Measurements from ENCODE around the gene C1orf159. TPM values are rescaled to one million over a fixed set of nuclear protein-coding genes. Genes with fewer than 3 reads are reported as not detected.

Gene C1orf159
- 2.1 TPM for total RNA-seq

DNA sequence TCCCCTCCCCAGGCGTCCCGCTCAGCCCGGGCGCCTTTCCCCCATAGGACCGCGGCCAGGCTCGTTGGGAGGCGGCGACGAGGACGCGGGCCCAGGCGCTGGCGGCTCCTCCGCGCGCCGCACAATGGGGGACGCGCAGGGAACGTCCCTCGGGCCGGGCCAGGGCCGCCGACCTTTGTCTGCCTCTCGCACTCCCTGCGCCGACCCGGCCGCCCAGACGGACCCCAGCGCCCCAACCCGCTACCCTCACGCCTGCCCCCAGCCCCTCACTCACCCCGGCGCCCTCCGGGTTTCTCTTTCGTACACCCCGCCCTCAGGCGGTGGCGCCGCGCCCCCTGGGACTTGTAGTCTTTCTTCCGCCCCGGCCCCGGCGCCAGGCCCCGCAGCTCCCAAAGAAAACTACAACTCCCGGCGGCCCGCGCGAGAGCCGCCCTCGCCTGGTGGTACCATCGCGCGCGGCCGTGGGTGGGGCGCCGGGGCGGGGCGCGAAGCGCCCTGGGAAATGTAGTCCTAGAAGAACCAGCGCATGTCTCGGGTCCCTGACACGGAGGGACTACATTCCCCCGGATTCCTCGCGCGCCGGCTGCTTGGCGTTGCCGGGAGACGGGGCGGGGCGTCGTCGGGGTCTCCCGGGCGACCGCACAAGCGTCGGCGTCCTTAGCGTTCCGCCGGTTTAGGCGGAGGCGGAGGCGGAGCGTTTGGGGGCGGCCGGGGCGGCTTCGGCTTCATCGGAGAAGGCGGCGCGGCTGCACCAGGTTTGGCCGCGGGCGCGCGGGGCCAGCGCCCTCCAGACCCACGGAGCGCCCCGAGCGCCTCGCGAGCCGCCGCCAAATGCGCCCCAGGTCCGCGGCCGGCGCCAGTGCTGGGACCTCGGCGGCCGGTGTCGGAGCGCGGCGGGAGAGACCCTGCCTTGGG lies at the start of gene C1orf159:
TSS of gene C1orf159 (minus strand) at position 304 of the 915 bp plus-strand sequence. CDS start 24,546 bp downstream, outside the sequence.
- H3K27me3 ChIP-seq (ENCODE audit: control insufficient read depth in 3 of 3, insufficient read depth in 3 of 3, low read length in 3 of 3) = peaks cover 17 to 20% (median 18%) of the 10 kb centered on the region in 3 donors
- H3K4me3 ChIP-seq (ENCODE audit: low read length in 3 of 3) = peak within 1 kb of the TSS; percentile 43 to 76 (median 73)
- peaks cover 0 to 5% (median 4%) of the 10 kb centered on the region in 3 donors for H3K36me3 ChIP-seq (ENCODE audit: control insufficient read depth in 3 of 3, insufficient read depth in 3 of 3, low read length in 3 of 3)
- H3K4me1 ChIP-seq (ENCODE audit: control insufficient read depth in 3 of 3, insufficient read depth in 3 of 3, low read length in 3 of 3) = peaks cover 0 to 5% (median 4%) of the 10 kb centered on the region in 3 donors
- H3K9ac ChIP-seq (ENCODE audit: low read depth in 1 of 3, low read length in 3 of 3) = peak within 1 kb of the TSS in 2 of 3 donors; percentile 20 to 62
- peak within 1 kb of the TSS; percentile 30 for H3K27ac ChIP-seq (ENCODE audit: low read depth, low read length)
- peaks cover 5 to 10% (median 6%) of the 10 kb centered on the region in 3 donors for H3K9me3 ChIP-seq (ENCODE audit: control insufficient read depth in 3 of 3, low read length in 3 of 3)

DNA sequence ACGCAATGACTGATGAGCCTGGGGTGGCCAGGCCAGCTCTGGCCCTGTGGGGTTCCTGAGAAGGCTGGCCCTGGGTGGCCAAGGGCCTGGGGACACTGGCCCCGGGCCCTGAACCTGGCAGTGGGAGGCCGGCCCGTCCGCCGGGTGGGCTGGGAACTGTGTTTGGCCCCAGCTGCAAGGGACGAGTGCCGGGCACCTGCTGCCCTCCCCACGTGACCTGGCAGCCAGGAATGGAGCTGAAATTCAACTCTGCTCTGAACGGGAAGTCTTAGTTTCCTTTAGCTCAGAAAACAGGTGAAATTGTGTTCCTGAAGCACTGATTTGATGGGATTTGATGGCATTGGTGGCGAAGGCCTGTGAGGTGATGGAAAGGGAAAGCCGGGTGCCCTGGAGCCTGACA lies 49.6 kb upstream of the C1orf159 start:
- Histone ChIP-seq H3K9ac (ENCODE audit: low read depth in 1 of 3, low read length in 3 of 3) (peak overlapping the region; percentile 33 to 54 (median 38)), H3K27me3 (ENCODE audit: control insufficient read depth in 3 of 3, insufficient read depth in 3 of 3, low read length in 3 of 3) (peaks cover 6 to 45% (median 26%) of the 10 kb centered on the region in 3 donors), H3K36me3 (ENCODE audit: control insufficient read depth in 3 of 3, insufficient read depth in 3 of 3, low read length in 3 of 3) (no peaks in the 10 kb centered on the region)

DNA sequence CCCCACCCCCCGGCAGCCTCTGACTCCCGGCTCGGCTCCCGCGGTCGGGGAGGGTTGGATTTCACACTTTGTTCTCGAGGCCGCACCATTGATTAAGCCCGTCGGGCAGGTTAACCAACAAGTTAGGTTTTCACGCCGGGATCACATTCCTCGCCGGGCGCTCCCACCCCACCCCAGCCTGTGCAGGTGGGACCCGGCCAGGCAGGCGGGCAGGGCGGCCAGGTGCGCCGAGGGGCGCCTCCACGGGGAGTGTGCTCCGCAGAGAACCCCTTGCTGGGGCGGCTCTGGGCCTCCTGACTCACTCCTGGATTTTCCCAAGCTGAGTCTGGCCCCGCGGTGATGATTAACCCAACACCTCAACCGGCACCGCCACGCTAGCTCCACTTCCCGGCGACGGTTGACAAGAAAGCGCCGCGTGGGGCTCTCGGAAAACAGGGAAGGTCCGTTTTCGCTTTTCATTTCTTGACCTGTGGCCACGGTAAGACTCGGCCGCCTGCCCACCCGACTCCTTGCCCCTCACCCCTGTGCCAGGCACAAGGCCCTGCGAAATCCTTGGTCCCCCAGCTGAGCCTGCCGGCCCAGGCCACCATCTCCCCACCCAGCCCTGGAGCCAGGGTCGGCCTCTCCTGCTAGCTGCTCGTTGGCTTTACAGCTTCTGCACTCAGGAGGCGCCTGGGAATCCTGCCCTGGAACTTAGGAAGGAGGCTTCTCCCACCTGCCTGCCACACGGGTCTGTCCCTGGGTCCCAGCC lies 49.0 kb upstream of the C1orf159 start:
- H3K9me3 ChIP-seq (ENCODE audit: control insufficient read depth in 3 of 3, low read length in 3 of 3) = no peaks in the 10 kb centered on the region
- H3K4me3 ChIP-seq (ENCODE audit: low read length in 3 of 3) = no peak overlapping the region
- H3K36me3 ChIP-seq (ENCODE audit: control insufficient read depth in 3 of 3, insufficient read depth in 3 of 3, low read length in 3 of 3) = no peaks in the 10 kb centered on the region
- peaks cover 3 to 40% (median 21%) of the 10 kb centered on the region in 3 donors for H3K27me3 ChIP-seq (ENCODE audit: control insufficient read depth in 3 of 3, insufficient read depth in 3 of 3, low read length in 3 of 3)
- H3K4me1 ChIP-seq (ENCODE audit: control insufficient read depth in 3 of 3, insufficient read depth in 3 of 3, low read length in 3 of 3) = peaks cover 10 to 12% (median 11%) of the 10 kb centered on the region in 3 donors
- peak overlapping the region in 1 of 3 donors; percentile 54 for H3K9ac ChIP-seq (ENCODE audit: low read depth in 1 of 3, low read length in 3 of 3)
- no peak overlapping the region for H3K27ac ChIP-seq (ENCODE audit: low read depth, low read length)

More for the DNA sequence above, 49.6 kb upstream of the C1orf159 start:
- peak overlapping the region; percentile 12 for H3K27ac ChIP-seq (ENCODE audit: low read depth, low read length)
- H3K4me3 ChIP-seq (ENCODE audit: low read length in 3 of 3) = peak overlapping the region in 1 of 3 donors; percentile 31
- H3K9me3 ChIP-seq (ENCODE audit: control insufficient read depth in 3 of 3, low read length in 3 of 3) = no peaks in the 10 kb centered on the region
- H3K4me1 ChIP-seq (ENCODE audit: control insufficient read depth in 3 of 3, insufficient read depth in 3 of 3, low read length in 3 of 3) = peaks cover 10 to 12% (median 11%) of the 10 kb centered on the region in 3 donors

DNA sequence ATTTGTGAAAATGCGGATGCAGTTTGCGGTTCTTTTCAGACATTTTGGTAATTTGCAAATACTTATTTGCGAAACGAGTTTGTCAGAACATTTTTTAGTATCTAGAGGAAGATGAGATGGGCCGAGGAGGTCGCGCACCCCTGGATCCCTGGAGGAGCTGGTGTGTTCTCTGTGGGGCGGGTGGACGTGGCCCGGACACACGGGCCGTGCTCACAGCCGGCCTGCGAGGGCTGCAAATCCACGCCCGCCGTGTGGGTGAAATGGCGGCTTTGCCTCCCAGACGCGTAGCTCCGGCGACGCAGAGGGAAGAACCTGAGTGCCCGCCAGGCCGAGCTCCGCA lies 48.4 kb upstream of the C1orf159 start:
- Histone ChIP-seq H3K9ac (ENCODE audit: low read depth in 1 of 3, low read length in 3 of 3) (no peak overlapping the region), H3K27ac (ENCODE audit: low read depth, low read length) (no peak overlapping the region), H3K27me3 (ENCODE audit: control insufficient read depth in 3 of 3, insufficient read depth in 3 of 3, low read length in 3 of 3) (peaks cover 0 to 34% (median 19%) of the 10 kb centered on the region in 3 donors), H3K9me3 (ENCODE audit: control insufficient read depth in 3 of 3, low read length in 3 of 3) (no peaks in the 10 kb centered on the region), H3K36me3 (ENCODE audit: control insufficient read depth in 3 of 3, insufficient read depth in 3 of 3, low read length in 3 of 3) (no peaks in the 10 kb centered on the region), H3K4me1 (ENCODE audit: control insufficient read depth in 3 of 3, insufficient read depth in 3 of 3, low read length in 3 of 3) (peaks cover 10 to 12% (median 11%) of the 10 kb centered on the region in 3 donors), H3K4me3 (ENCODE audit: low read length in 3 of 3) (no peak overlapping the region)

DNA sequence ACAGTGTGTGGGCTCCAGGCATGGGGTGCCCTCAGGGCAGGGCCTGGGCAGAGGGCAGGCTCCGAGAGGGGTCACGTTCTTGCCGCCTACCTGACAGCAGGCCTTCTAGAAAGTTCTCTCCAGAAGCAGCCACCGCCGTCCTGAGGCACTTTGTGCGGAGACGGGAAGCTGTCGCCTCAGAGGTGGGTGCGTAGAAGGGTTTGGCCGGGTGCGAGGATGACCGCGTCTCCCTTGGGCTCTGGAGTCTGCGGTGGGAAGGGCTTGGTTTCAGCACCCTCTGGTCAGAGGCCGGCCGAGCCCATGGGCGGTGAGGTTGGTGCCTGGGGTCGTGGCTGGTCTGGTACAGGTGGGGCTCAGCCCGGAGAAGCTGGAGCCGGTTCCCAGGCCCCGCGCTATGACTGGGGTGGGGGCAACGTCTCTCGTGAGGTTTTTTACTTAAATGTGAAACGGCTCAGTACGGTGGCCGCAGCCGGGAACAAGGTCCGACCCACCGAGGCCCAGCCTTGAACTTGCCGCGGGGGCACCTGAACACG lies 47.7 kb upstream of the C1orf159 start:
- H3K27ac ChIP-seq (ENCODE audit: low read depth, low read length) = no peak overlapping the region
- peaks cover 0 to 29% (median 22%) of the 10 kb centered on the region in 3 donors for H3K27me3 ChIP-seq (ENCODE audit: control insufficient read depth in 3 of 3, insufficient read depth in 3 of 3, low read length in 3 of 3)
- H3K9ac ChIP-seq (ENCODE audit: low read depth in 1 of 3, low read length in 3 of 3) = no peak overlapping the region
- H3K36me3 ChIP-seq (ENCODE audit: control insufficient read depth in 3 of 3, insufficient read depth in 3 of 3, low read length in 3 of 3) = no peaks in the 10 kb centered on the region
- no peaks in the 10 kb centered on the region for H3K9me3 ChIP-seq (ENCODE audit: control insufficient read depth in 3 of 3, low read length in 3 of 3)
- H3K4me1 ChIP-seq (ENCODE audit: control insufficient read depth in 3 of 3, insufficient read depth in 3 of 3, low read length in 3 of 3) = peaks cover 10 to 14% (median 12%) of the 10 kb centered on the region in 3 donors
- H3K4me3 ChIP-seq (ENCODE audit: low read length in 3 of 3) = no peak overlapping the region

DNA sequence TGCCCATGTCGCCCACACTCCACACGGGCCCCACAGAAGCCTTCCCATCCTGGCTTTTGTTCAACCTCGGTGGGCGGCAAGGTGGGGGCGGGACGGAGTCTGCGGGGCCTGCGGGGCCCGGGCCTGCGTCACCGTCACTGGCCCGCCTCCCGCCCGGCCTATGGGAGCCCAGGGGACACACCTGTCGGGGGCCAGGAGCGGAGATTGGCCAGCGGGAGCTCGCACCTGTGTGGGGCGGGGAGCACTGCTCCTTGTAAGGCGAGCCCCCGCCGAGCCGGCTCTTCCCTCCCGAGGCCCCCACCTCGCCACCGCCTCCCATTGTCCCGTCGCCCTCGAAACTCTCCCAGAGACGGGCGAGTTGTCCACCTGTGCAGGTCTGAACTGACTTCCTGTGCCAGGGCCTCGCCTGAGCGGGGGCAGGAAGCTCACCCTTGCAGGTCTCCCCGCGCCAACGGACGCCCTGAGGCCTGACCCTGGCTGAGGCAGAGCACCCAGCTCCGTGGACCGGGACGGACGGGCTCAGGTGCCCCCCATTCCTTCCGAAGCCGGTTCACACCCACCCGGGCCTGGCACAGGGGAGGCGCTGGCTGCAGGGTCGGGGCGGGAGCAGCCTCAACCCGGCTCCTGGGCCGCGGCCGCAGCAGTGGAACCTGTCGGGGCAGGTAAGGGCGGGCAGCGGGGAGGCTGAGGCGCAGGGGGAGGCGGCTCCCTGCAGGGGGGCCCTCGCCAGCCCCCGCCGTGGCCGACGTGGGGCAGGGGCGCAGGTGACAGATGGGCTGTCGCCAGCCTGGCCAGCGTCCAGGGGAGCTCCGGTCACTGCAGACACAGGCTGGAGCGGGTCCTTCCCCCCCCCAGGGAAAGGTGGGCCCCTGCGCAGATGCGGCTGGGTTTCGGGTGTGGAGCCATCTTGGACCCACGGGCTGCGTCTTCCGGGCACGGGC lies 47.0 kb upstream of the C1orf159 start:
- peaks cover 14 to 19% (median 18%) of the 10 kb centered on the region in 3 donors for H3K4me1 ChIP-seq (ENCODE audit: control insufficient read depth in 3 of 3, insufficient read depth in 3 of 3, low read length in 3 of 3)
- no peaks in the 10 kb centered on the region for H3K9me3 ChIP-seq (ENCODE audit: control insufficient read depth in 3 of 3, low read length in 3 of 3)
- no peak overlapping the region for H3K27ac ChIP-seq (ENCODE audit: low read depth, low read length)
- H3K36me3 ChIP-seq (ENCODE audit: control insufficient read depth in 3 of 3, insufficient read depth in 3 of 3, low read length in 3 of 3) = no peaks in the 10 kb centered on the region
- H3K27me3 ChIP-seq (ENCODE audit: control insufficient read depth in 3 of 3, insufficient read depth in 3 of 3, low read length in 3 of 3) = peaks cover 0 to 27% (median 21%) of the 10 kb centered on the region in 3 donors
- H3K4me3 ChIP-seq (ENCODE audit: low read length in 3 of 3) = no peak overlapping the region
- no peak overlapping the region for H3K9ac ChIP-seq (ENCODE audit: low read depth in 1 of 3, low read length in 3 of 3)

DNA sequence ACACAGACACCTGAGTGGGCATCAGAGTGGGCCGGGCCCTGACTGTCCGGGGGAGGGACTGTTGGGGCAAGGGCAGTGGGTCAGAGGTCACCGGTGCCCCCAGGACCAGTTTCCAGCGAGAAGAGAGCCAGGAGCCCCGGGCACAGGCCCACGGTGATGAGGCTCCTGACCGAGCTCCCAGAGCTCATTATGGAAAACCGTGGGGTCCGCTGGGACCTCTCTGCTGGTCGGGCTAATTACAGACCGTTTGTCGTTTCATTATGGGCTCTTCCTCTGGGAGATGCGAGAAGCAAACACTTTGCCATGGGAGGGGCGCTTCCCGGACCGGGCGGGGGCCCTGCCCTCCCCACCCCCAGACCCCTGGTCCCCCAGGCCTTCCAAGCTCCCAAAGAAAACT lies 45.8 kb upstream of the C1orf159 start:
- peaks cover 0 to 18% (median 14%) of the 10 kb centered on the region in 3 donors for H3K27me3 ChIP-seq (ENCODE audit: control insufficient read depth in 3 of 3, insufficient read depth in 3 of 3, low read length in 3 of 3)
- no peaks in the 10 kb centered on the region for H3K36me3 ChIP-seq (ENCODE audit: control insufficient read depth in 3 of 3, insufficient read depth in 3 of 3, low read length in 3 of 3)
- no peak overlapping the region for H3K27ac ChIP-seq (ENCODE audit: low read depth, low read length)
- H3K4me1 ChIP-seq (ENCODE audit: control insufficient read depth in 3 of 3, insufficient read depth in 3 of 3, low read length in 3 of 3) = peaks cover 14 to 21% (median 18%) of the 10 kb centered on the region in 3 donors
- H3K9me3 ChIP-seq (ENCODE audit: control insufficient read depth in 3 of 3, low read length in 3 of 3) = no peaks in the 10 kb centered on the region
- no peak overlapping the region for H3K9ac ChIP-seq (ENCODE audit: low read depth in 1 of 3, low read length in 3 of 3)
- no peak overlapping the region for H3K4me3 ChIP-seq (ENCODE audit: low read length in 3 of 3)

DNA sequence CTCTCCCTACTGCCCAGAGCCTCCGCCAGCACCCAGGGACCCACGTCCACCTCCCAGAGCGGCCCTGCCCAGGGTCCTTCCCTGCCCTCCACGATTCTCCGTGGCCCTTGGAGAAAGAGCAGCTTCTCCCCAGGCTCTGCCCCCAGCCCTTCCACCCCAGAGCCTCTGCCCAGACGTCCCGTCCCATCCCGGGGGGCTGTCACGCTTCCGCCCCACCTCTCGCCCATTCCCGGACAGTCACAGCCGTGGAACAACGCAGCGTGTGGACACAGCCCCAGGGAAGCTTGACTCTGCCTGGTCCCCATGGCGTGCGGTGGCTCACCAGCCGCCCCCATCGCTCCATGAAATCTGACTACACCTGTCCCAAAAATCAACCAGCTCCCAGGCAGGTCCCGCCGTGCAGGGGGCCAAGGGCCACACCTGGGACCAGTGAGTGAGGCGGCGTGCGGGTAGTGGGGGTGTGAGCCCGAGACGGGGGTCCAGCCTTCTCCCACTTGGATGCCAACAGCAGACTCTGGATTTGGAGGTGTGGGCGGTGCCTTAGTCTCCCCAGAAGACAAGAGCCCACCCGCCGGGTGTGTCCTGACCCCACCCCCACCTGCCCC lies 45.3 kb upstream of the C1orf159 start:
- peaks cover 0 to 19% (median 18%) of the 10 kb centered on the region in 3 donors for H3K27me3 ChIP-seq (ENCODE audit: control insufficient read depth in 3 of 3, insufficient read depth in 3 of 3, low read length in 3 of 3)

More for the DNA sequence above, 45.3 kb upstream of the C1orf159 start:
- H3K36me3 ChIP-seq (ENCODE audit: control insufficient read depth in 3 of 3, insufficient read depth in 3 of 3, low read length in 3 of 3) = no peaks in the 10 kb centered on the region
- no peak overlapping the region for H3K9ac ChIP-seq (ENCODE audit: low read depth in 1 of 3, low read length in 3 of 3)
- H3K27ac ChIP-seq (ENCODE audit: low read depth, low read length) = no peak overlapping the region
- no peaks in the 10 kb centered on the region for H3K9me3 ChIP-seq (ENCODE audit: control insufficient read depth in 3 of 3, low read length in 3 of 3)
- peaks cover 14 to 21% (median 18%) of the 10 kb centered on the region in 3 donors for H3K4me1 ChIP-seq (ENCODE audit: control insufficient read depth in 3 of 3, insufficient read depth in 3 of 3, low read length in 3 of 3)
- no peak overlapping the region for H3K4me3 ChIP-seq (ENCODE audit: low read length in 3 of 3)
